Activated naive CD8-positive, alpha-beta T cell treated with anti-CD3 and anti-CD28 coated beads, Interleukin-2, amount 10 ng/mL, durations not matched to agents 7 days and 5 days (primary cell): ENCODE results near the gene SOX6. TPM values are rescaled to one million over a fixed set of nuclear protein-coding genes. Genes with fewer than 3 reads are reported as not detected.

Source experiments
- ATAC-seq: fragments of 150-1000 bp; cut with Tn5 transposase; one replicate; pipeline ENCODE4 v1.10.0; 2021; ENCODE audit warnings: low read depth, moderate library complexity
- POLR2A ChIA-PET: fragments of 350-600 bp; sonication (Branson Sonifier 250); formaldehyde crosslinking; loops from one replicate; lab custom pipeline; 2021; ENCODE audit warnings: antibody characterized with exemption; lab: Charles Lee
- DNase-seq: peaks from one replicate; pipeline ENCODE4 v3.0.0; 2021
- H3K27ac Mint-ChIP-seq: one replicate; pipeline ENCODE4 v1.8.0; 2022; ENCODE audit warnings: mild to moderate bottlenecking, mixed read lengths
- H3K27me3 Mint-ChIP-seq: one replicate; pipeline ENCODE4 v1.8.0; 2022; ENCODE audit warnings: mild to moderate bottlenecking, moderate library complexity, mixed read lengths
- H3K36me3 Mint-ChIP-seq: one replicate; pipeline ENCODE4 v1.8.0; 2021; ENCODE audit warnings: mild to moderate bottlenecking, mixed read lengths
- H3K4me1 Mint-ChIP-seq: one replicate; pipeline ENCODE4 v1.8.0; 2021; ENCODE audit warnings: mixed read lengths
- H3K4me3 Mint-ChIP-seq: one replicate; pipeline ENCODE4 v1.8.0; 2022; ENCODE audit warnings: mild to moderate bottlenecking, moderate library complexity, mixed read lengths
- H3K9me3 Mint-ChIP-seq: one replicate; pipeline ENCODE4 v1.8.0; 2021; ENCODE audit warnings: mixed read lengths
- total RNA-seq, 2 experiments: library from RNA; stranded (reverse); gene quantifications; one replicate each; pipeline ENCODE4 v1.2.3, GENCODE V29; 2021

The SOX6 gene
- total RNA-seq, 2 experiments from 2014 or later: not detected

GRCh38 chr11:16357775-16358174 lies 1.4 kb upstream of the SOX6 start:
- DNase-seq (no peak), ATAC-seq (no peak)
- Mint-ChIP-seq H3K27me3 (no peaks in the 10 kb centered on the region), H3K36me3 (no peaks in the 10 kb centered on the region), H3K27ac (no peak overlapping the region), H3K9me3 (no peaks in the 10 kb centered on the region), H3K4me3 (no peak overlapping the region), H3K4me1 (no peaks in the 10 kb centered on the region)
- POLR2A ChIA-PET: no interaction called here

GRCh38 chr11:16356761-16357393 lies 531 bp upstream of the SOX6 start:
- H3K4me1 Mint-ChIP-seq: no peaks in the 10 kb centered on the region
- no peaks in the 10 kb centered on the region for H3K36me3 Mint-ChIP-seq
- H3K27me3 Mint-ChIP-seq: no peaks in the 10 kb centered on the region
- H3K4me3 Mint-ChIP-seq: no peak overlapping the region
- ATAC-seq: no peak
- no peak for DNase-seq
- H3K27ac Mint-ChIP-seq: no peak overlapping the region
- POLR2A ChIA-PET: no interaction called here
- no peaks in the 10 kb centered on the region for H3K9me3 Mint-ChIP-seq

GRCh38 chr11:16352707-16353106 lies 3.6 kb downstream of the SOX6 start:
- no peaks in the 10 kb centered on the region for H3K4me1 Mint-ChIP-seq
- DNase-seq: no peak
- no peaks in the 10 kb centered on the region for H3K9me3 Mint-ChIP-seq
- POLR2A ChIA-PET: no interaction called here
- H3K27me3 Mint-ChIP-seq: no peaks in the 10 kb centered on the region
- H3K36me3 Mint-ChIP-seq: no peaks in the 10 kb centered on the region
- no peak overlapping the region for H3K27ac Mint-ChIP-seq
- no peak for ATAC-seq
- H3K4me3 Mint-ChIP-seq: no peak overlapping the region

GRCh38 chr11:16350125-16350524 lies 6.2 kb downstream of the SOX6 start:
- DNase-seq (no peak), ATAC-seq (no peak)
- Mint-ChIP-seq H3K36me3 (no peaks in the 10 kb centered on the region), H3K27ac (no peak overlapping the region), H3K9me3 (no peaks in the 10 kb centered on the region), H3K4me3 (no peak overlapping the region), H3K27me3 (no peaks in the 10 kb centered on the region), H3K4me1 (no peaks in the 10 kb centered on the region)
- POLR2A ChIA-PET: no interaction called here

GRCh38 chr11:16347928-16348685 lies 8.2 kb downstream of the SOX6 start:
- H3K36me3 Mint-ChIP-seq: no peaks in the 10 kb centered on the region
- no peaks in the 10 kb centered on the region for H3K4me1 Mint-ChIP-seq
- H3K9me3 Mint-ChIP-seq: no peaks in the 10 kb centered on the region
- POLR2A ChIA-PET: no interaction called here
- H3K4me3 Mint-ChIP-seq: no peak overlapping the region
- H3K27me3 Mint-ChIP-seq: no peaks in the 10 kb centered on the region
- ATAC-seq (no peak), DNase-seq (no peak)
- H3K27ac Mint-ChIP-seq: no peak overlapping the region

- H3K9me3 Mint-ChIP-seq: no peaks in the 10 kb centered on the region
- H3K4me1 Mint-ChIP-seq: no peaks in the 10 kb centered on the region
- no peak overlapping the region for H3K27ac Mint-ChIP-seq
- POLR2A ChIA-PET: no interaction called here
- H3K27me3 Mint-ChIP-seq: no peaks in the 10 kb centered on the region
- DNase-seq (no peak), ATAC-seq (no peak)
- no peaks in the 10 kb centered on the region for H3K36me3 Mint-ChIP-seq
- H3K4me3 Mint-ChIP-seq: no peak overlapping the region
Observed at GRCh38 chr11:16346975-16347374, 9.4 kb downstream of the SOX6 start.

GRCh38 chr11:16341853-16342252 lies 14.5 kb downstream of the SOX6 start:
- H3K27ac Mint-ChIP-seq: no peak overlapping the region
- no peaks in the 10 kb centered on the region for H3K4me1 Mint-ChIP-seq
- H3K4me3 Mint-ChIP-seq: no peak overlapping the region
- POLR2A ChIA-PET: no interaction called here
- no peaks in the 10 kb centered on the region for H3K36me3 Mint-ChIP-seq
- H3K9me3 Mint-ChIP-seq: no peaks in the 10 kb centered on the region
- no peak for DNase-seq
- ATAC-seq: no peak
- no peaks in the 10 kb centered on the region for H3K27me3 Mint-ChIP-seq

GRCh38 chr11:16338393-16338792 lies 18.0 kb downstream of the SOX6 start:
- no peaks in the 10 kb centered on the region for H3K27me3 Mint-ChIP-seq
- no peak overlapping the region for H3K4me3 Mint-ChIP-seq
- ATAC-seq (no peak), DNase-seq (no peak)
- no peaks in the 10 kb centered on the region for H3K4me1 Mint-ChIP-seq
- no peaks in the 10 kb centered on the region for H3K36me3 Mint-ChIP-seq
- POLR2A ChIA-PET: no interaction called here
- H3K9me3 Mint-ChIP-seq: no peaks in the 10 kb centered on the region
- H3K27ac Mint-ChIP-seq: no peak overlapping the region

- POLR2A ChIA-PET: no interaction called here
- Mint-ChIP-seq H3K36me3 (no peaks in the 10 kb centered on the region), H3K27me3 (no peaks in the 10 kb centered on the region), H3K27ac (no peak overlapping the region), H3K9me3 (no peaks in the 10 kb centered on the region), H3K4me3 (no peak overlapping the region), H3K4me1 (no peaks in the 10 kb centered on the region)
- ATAC-seq (peak; percentile 42), DNase-seq (no peak)
Observed at GRCh38 chr11:16337421-16338213, 18.7 kb downstream of the SOX6 start.

GRCh38 chr11:16336721-16337120 lies 19.6 kb downstream of the SOX6 start:
- Mint-ChIP-seq H3K4me3 (no peak overlapping the region), H3K9me3 (no peaks in the 10 kb centered on the region), H3K27me3 (no peaks in the 10 kb centered on the region), H3K36me3 (no peaks in the 10 kb centered on the region), H3K27ac (no peak overlapping the region), H3K4me1 (no peaks in the 10 kb centered on the region)
- DNase-seq: no peak
- POLR2A ChIA-PET: no interaction called here
- no peak for ATAC-seq

GRCh38 chr11:16336204-16336603 lies 20.1 kb downstream of the SOX6 start:
- ATAC-seq (no peak), DNase-seq (no peak)
- POLR2A ChIA-PET: interaction anchor here (0.6 kb wide), 1 partner anchor 679 kb away, joined by 3 read pairs; no protein-coding TSS in a partner anchor
- Mint-ChIP-seq H3K27me3 (no peaks in the 10 kb centered on the region), H3K36me3 (no peaks in the 10 kb centered on the region), H3K4me3 (no peak overlapping the region), H3K27ac (no peak overlapping the region), H3K4me1 (no peaks in the 10 kb centered on the region), H3K9me3 (peaks cover 1% of the 10 kb centered on the region)

GRCh38 chr11:16335236-16335962 lies 20.9 kb downstream of the SOX6 start:
- no peak overlapping the region for H3K4me3 Mint-ChIP-seq
- POLR2A ChIA-PET: interaction anchor here (0.6 kb wide), 1 partner anchor 680 kb away, joined by 3 read pairs; no protein-coding TSS in a partner anchor
- no peaks in the 10 kb centered on the region for H3K4me1 Mint-ChIP-seq
- no peaks in the 10 kb centered on the region for H3K27me3 Mint-ChIP-seq
- H3K27ac Mint-ChIP-seq: no peak overlapping the region
- no peak for ATAC-seq
- DNase-seq: no peak
- H3K9me3 Mint-ChIP-seq: peaks cover 1% of the 10 kb centered on the region
- no peaks in the 10 kb centered on the region for H3K36me3 Mint-ChIP-seq

- Mint-ChIP-seq H3K4me1 (no peaks in the 10 kb centered on the region), H3K9me3 (peaks cover 1% of the 10 kb centered on the region), H3K36me3 (no peaks in the 10 kb centered on the region), H3K4me3 (no peak overlapping the region), H3K27me3 (no peaks in the 10 kb centered on the region), H3K27ac (no peak overlapping the region)
- ATAC-seq (no peak), DNase-seq (no peak)
- POLR2A ChIA-PET: no interaction called here
Observed at GRCh38 chr11:16326679-16327297, 29.6 kb downstream of the SOX6 start.
